Measurements from ENCODE around the gene IRX5.

IRX5 gene

GRCh38 chr16:54940279-54940604 is 9.6 kb downstream of the IRX5 start:
- no peak for DNase-seq
- intact Hi-C loops (cut with DNase I), result no loop called here

GRCh38 chr16:54942353-54942943 is 11.8 kb downstream of the IRX5 start:
- DNase-seq, result no peak
- intact Hi-C loops (cut with DNase I), result no loop called here

DNA sequence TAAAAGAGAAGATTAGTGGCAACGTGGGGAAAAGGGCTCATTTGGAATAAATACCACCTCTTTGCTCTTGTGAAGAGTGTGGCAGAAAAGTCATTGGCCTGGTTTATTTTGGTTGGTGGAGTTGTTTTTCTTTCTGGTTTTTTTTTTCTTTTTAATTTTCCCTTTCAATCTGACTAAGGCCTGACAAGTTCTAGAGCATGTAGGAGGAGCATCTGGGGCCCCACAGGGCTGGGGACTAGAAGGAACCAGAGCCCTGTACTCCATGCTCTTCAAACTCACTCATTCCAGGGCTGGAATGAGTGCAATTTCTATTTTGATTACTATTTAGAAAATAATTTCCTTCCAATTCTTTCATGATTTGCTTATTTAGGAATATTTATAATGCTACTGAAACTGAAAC is 13.3 kb downstream of the IRX5 start:
- no peak for DNase-seq
- intact Hi-C loops (cut with DNase I), result no loop called here

DNA sequence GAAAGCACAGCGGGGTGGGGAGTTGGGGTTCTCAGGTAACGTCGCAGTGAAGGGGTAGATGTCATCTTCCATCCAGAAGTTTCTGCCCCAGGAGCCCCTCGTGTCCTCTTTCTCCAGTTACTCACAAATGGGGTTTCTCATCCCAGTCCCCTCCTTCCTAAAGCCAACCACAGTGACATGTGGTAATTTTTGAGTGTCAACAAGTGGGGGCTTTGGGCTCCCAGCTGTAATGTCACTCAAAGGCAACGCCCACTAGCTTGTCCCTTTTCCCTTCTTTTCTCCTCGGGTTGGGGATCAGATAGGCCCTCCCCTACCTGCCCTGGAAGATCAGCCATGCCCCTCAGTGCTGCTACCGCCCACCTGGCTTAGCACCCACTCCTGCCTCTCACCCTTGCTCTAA is 14.4 kb downstream of the IRX5 start:
- intact Hi-C loops (cut with DNase I), result no loop called here

GRCh38 chr16:54946909-54947308 is 16.2 kb downstream of the IRX5 start:
- intact Hi-C loops (cut with DNase I), result no loop called here
- no peak for DNase-seq

More for the DNA sequence above, 14.4 kb downstream of the IRX5 start:
- no peak for DNase-seq

DNA sequence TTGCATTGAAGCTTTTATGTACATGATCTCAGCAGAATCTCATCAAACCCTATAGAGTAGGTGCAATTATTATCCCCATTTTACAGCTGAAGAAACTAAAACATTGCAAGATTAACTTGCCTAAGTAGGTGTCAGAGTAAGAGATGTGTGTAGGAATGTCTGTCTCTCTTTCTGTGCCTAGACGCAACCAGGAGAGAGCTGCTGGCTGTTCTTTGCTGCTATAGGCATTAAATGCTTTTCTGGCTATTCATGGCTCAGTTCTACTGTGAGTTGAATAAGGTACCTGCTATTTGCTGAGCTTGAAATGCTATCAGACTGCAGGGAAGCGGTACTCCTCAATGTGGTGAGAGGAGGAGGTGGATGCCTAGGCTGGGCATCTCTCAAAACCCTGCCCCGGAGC is 17.0 kb downstream of the IRX5 start:
- DNase-seq, result no peak
- intact Hi-C loops (cut with DNase I), result no loop called here

DNA sequence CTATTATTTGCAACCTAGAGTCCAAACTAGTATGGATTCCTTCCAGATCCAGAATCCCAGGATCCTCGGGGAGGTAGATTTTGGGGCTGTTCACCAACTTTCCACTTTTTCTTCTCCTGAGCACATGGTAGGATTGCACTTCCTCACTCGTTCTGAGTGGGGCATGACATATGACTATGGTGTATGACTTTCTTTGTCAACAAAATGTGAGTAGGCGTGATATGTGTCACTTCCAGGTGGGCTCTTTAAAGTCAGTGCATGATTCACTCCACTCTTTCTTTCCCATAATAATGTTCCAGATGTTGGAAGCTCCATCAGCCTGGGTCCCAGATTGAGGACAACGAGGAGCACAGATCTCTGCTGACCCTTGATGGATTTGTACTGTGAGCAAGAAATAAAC is 21.5 kb downstream of the IRX5 start:
- intact Hi-C loops (cut with DNase I), result no loop called here
- DNase-seq, result no peak

GRCh38 chr16:54953461-54953860 is 22.8 kb downstream of the IRX5 start:
- DNase-seq, result no peak
- intact Hi-C loops (cut with DNase I), result no loop called here

- intact Hi-C loops (cut with DNase I), result no loop called here
- DNase-seq, result no peak
Measured at GRCh38 chr16:54954220-54954619, 23.6 kb downstream of the IRX5 start.

GRCh38 chr16:54955757-54956156 is 25.1 kb downstream of the IRX5 start:
- no peak for DNase-seq
- intact Hi-C loops (cut with DNase I), result no loop called here

DNA sequence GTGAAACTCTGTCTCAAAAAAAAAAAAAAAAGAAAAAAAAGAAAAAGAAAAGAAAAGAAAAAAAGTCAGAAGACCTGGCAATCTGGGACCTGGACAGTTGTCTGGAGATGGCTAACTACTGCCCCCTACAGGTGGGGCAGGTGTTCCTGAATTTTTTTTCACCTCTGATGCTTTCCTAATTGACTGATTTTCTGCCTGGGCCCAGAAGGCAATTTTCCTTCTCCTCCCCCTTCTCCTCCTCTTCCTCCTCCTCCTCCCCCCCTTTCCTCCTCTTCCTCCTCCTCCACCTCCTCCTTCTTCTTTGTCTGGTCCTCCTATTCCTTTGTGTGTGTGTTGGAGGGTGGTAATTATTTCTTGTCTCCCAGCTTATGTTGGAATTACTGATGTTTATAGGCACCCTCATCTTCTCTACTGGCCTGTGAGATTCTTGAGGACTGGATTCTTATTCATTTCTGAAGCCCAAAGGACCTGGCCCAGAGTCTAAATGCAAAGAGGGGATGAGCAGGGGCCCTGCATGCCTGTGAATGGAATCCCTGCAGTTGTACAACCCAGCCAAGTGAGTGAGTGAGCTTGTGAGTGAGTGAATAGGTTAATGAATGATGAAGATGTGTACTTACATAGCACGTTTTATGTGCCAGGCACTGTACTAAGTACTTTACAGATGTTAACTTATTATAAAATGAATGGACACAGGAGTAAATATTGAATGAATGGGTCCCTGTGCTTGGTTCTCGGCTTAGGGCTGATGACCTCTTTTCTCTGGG is 26.9 kb downstream of the IRX5 start:
- DNase-seq, result no peak
- intact Hi-C loops (cut with DNase I), result no loop called here

- intact Hi-C loops (cut with DNase I), result no loop called here
- no peak for DNase-seq
Measured at GRCh38 chr16:54962045-54962444, 31.4 kb downstream of the IRX5 start.

- intact Hi-C loops (cut with DNase I), result no loop called here
Measured at GRCh38 chr16:54964239-54964638, 33.6 kb downstream of the IRX5 start.

DNA sequence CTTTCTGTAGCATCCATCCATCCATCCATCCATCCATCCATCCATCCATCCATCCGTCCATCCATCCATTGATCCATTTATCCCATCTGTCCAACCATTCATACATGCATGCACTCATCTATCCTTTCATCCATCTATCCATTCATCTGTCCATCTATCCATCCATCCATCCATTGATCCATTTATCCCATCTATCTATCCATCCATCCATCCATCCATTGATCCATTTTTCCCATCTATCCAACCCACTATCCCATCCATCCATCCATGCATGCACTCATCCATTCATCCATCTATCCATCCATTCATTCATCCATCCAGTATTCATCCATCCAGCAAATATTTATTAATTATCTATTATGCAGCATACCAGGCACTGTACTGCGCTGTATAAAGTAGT is 34.8 kb downstream of the IRX5 start:
- DNase-seq, result no peak
- intact Hi-C loops (cut with DNase I), result no loop called here

More at GRCh38 chr16:54964239-54964638, 33.6 kb downstream of the IRX5 start:
- no peak for DNase-seq

- DNase-seq, result no peak
- intact Hi-C loops (cut with DNase I), result no loop called here
Measured at GRCh38 chr16:54968011-54968410, 37.3 kb downstream of the IRX5 start.

GRCh38 chr16:54968784-54969183 is 38.1 kb downstream of the IRX5 start:
- no peak for DNase-seq
- intact Hi-C loops (cut with DNase I), result no loop called here

GRCh38 chr16:54970016-54970415 is 39.4 kb downstream of the IRX5 start:
- intact Hi-C loops (cut with DNase I), result no loop called here
- no peak for DNase-seq

GRCh38 chr16:54974367-54974766 is 43.7 kb downstream of the IRX5 start:
- no peak for DNase-seq
- intact Hi-C loops (cut with DNase I), result no loop called here

DNA sequence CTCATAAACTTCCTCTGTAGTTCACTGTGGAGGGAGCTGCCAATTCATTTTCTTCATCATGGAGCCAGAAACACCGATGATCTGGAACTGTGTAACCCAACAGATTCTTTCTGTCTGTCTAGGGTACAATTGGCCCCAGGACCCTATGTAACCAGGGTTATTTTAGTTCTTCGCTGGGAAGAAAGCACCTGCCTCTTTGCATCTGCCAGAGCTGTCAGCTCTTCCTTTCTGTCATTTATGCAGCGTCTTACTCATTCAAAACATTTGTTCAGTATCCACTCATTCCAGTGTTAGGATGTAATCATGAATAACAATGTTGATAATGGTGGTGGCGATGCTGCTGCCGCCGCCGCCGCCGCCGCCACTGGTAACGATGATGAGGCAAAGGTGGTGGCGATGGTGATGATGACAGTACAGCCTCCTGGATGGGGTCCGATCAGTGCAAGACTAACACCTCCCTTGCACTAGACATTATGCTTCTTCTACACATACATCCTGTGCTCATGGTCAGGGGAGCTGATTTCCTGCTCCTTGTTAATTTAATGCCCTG is 46.1 kb downstream of the IRX5 start:
- intact Hi-C loops (cut with DNase I), result no loop called here
- no peak for DNase-seq

- DNase-seq, result no peak
Measured at GRCh38 chr16:54977211-54977610, 46.5 kb downstream of the IRX5 start.

GRCh38 chr16:54980821-54981220 is 50.2 kb downstream of the IRX5 start:
- DNase-seq, result no peak
- intact Hi-C loops (cut with DNase I), result no loop called here

More at GRCh38 chr16:54977211-54977610, 46.5 kb downstream of the IRX5 start:
- intact Hi-C loops (cut with DNase I), result no loop called here

Data from posterior cingulate gyrus (tissue), 11 donors.